NCI-H1417 treated with DMSO at 0.1 percent for 48 hours (cell line): ENCODE results near the gene STXBP5.

ENCODE experiments used
- DNase-seq: peaks from one replicate; lab custom pipeline; 2025; lab: John Stamatoyannopoulos, UW

STXBP5 gene

DNA sequence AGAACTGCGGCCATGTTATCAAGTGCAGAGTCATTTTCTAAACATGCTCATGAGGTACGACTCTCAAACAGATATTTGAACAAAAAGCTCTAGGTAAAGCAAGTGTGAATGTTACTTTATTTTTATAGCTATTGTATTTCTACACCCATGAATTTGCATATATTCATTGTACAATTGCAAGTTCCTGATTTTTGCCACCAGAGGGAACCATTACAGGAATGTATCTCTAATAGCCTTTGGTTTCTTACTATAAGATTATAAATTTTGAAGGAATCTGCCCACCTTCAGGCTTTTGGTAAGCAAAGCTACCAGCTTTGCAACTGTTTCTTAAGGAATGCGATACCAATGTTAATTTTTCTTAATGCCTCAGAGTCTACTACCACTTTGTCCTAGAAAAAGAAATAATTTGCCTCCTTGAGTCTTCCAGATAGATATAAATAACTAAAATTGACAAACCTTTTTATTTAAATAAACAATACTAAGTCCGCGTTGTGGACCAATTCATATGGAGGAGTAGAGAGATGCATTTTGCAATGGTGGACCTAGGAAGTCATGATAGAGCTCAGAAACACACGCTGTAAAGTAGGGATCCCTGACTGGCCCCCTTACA is 178.8 kb downstream of the STXBP5 start:
- no peak for DNase-seq

DNA sequence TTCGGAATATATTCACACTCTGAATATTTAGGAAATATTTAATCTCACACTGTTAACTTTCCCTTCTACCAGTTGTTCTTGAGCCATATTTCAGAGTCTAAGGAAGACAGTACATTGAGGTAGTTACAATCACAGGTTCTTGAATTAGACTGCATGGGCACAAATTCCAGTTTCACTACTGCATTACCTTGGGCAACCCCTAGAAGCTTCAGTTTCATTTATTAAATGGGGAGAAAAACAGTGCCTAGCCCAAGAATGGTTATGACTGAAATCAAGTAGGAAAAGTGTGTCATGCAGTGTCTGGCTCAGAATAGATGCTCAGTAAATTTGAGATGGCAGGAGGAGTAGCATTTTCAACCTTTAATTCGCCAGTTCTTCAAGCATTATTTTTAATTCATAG is 179.8 kb downstream of the STXBP5 start:
- DNase-seq, result no peak

DNA sequence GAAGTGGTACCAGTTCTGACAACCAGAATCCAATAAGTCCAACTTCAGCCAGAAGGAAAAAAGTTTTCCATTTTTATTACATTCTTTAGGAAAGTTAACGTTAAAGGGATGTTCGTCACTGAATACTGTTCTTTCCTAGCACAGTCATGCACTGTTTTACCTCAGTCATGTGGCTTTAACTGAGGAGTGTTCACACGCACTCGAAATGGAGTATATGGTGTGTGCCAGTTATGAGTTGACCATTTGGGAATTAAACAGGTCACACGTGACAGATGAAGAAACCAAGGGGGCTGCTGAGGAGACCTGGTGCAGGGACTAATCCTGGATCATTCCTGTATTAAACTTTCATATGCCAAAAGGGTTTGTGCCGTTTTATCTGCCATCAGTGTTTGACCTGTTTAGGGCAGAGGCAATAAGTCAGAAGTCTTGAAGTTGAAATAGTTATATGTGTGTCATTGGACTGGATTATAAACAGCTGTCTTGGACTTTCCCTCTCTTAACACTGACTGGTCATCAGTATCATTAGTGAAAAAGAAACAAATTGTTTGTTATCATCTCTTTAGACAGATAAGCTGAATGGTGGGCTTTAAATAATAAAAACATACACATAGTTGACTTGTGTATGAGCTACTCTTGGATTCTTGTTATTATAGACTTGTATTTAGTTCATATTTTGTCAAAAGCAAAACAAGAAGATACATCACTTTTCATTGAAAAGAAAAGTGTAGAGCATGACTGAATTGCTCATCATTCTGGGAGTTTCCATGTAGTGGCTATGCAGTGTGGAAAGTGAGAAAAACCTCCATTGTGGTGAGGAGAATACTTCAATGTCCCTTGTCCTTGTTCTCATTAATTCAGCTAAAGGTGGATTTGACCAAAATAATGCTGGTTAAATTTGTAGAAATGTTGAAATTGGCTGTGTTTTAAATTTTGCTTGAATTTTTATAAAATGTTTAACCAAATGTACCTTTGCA is 180.8 kb downstream of the STXBP5 start:
- DNase-seq, result no peak

DNA sequence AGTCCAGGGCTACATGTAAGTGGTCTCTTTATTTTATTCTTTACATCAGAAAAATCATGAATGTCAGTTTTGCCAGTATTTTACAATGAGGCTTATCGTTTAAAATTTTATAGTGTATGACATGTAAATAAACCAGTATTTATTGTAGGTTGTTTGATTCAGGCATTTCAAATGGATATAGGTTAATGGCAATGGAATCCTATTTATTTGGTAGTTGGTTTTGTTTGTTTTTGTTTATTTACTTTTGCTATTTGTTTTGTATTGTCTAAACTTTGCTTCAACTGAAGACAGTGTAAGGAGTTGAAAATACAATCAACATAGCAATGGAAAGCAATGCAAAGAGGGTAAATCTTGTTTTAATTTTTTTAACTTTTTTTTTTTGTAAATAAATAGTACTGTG is 185.2 kb downstream of the STXBP5 start:
- DNase-seq, result no peak

DNA sequence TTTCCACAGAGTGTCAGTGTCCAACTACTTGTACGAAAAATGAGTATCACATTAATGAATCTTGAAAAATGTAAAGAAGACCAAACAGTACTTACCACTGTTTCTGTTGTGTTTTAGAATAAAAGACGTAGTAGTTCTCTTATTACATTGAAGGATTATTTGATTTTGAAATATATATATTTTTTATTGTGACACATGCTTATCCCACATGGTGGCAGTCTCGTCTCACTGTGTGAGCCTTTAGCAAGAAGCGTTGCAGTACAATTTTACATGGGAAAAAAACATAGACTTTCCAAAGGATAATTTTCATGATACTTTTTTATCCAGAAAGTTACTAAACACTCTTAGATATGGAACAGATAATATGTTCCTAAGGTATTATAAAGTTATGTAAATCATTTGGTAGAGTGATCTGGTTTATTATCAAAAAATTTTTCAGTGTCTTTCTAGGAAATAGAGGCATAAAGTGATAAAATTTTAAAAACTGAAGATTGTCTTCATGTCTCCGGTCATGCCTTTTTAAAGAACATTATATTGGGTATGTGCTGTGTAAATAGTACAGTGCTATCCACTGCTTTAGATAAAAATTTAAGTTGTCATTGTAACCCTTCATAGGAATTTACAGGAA is 186.8 kb downstream of the STXBP5 start:
- DNase-seq, result no peak

DNA sequence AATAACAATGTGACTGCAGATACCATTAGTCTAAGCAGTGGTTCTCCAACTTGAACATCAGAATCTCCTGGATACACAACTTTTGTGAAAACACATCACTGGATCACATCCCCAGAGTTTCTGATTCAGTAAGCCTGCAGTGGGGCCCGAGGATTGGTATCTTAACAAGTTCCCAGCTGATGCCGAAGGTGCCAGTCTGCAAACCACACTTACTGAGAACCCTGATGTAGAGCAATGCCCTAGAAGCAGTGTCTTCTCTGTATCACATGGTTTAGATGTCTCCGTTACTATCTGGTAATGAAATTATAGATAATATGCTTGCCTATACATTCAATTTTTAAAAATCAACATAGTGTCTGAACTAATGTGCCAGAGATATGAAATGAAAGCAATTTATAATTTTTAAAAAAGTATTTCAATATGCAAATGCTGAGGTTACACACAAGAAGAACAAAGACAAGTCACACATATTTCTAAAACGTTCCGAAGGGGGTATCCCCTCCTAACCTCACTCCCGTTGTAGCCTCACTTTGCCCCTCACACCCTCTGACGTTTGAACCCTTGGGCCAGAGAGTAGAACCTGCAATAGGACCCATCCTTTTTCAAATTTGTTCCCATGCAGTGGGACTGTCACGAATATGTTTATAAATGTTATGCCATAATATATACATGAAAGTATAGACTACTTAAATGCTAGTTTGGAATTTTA is 188.9 kb downstream of the STXBP5 start:
- DNase-seq, result no peak

DNA sequence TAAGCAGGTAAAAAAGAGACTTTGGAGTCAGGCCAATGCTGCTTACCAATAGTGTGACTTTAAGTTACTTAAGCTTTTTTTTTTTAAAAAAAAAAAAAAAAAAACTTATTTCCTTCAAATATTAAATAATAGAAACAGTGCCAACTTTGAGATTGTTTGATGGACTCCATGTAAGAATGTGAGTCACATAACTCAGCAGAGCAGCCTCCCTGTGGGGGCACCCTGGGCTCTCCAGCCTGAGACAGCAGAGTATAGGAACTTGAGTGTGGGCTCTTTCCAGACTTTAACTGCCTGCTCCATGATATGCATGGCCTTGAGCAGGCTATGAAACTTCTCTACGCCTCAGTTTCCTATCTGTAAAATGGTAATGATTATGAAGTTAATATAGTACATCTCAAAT is 190.9 kb downstream of the STXBP5 start:
- no peak for DNase-seq

DNA sequence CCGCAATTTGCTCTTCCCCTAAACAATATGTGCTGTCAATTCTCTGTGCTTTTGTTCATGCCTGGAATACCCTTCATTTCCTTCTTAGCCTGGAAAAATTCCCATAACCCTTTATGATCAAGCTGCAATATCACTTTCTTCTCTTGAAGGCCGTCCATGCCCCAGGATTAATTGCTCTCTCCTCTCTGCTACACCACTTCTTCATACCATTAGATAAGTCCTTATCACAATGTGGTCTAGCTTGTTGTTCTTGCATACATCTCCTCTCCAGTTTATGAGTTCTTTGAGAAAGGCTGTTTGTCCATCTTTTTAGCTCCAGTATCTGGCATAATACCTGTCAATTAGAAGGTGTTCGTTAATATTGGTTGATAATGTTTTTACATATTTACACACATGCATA is 193.1 kb downstream of the STXBP5 start:
- no peak for DNase-seq

DNA sequence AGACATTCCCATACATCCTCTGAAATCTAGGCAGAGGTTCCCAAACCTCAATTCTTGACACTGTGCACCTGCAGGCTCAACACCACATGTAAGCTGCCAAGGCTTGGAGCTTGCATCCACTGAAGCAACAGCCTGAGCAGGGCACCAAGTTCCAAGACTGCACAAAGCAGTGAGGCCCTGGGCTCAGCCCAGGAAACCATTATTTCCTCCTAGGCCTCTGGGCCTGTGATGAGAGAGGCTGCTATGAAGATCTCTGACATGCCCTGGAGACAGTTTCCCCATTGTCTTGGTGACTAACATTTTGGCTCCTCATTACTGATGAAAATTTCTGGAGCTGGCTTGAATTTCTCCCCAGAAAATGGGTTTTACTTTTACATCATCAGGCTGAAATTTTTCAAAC is 196.8 kb downstream of the STXBP5 start:
- no peak for DNase-seq

DNA sequence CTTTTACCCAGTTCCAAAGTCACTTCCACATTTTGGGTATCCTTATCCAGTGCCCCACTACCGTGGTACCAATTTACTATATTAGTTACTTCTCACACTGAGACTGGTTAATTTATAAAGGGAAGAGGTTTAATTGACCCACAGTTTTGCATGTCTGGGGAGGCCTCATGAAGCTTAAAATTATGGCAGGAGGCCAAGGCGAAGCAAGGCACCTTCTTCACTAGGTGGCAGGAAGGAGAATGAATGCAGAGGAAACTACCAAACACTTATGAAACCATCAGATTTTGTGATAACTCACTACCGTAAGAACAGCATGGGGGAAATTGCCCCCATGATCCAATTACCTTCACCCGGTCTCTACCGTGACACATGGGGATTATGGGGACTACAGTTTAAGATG is 197.6 kb downstream of the STXBP5 start:
- DNase-seq, result no peak

DNA sequence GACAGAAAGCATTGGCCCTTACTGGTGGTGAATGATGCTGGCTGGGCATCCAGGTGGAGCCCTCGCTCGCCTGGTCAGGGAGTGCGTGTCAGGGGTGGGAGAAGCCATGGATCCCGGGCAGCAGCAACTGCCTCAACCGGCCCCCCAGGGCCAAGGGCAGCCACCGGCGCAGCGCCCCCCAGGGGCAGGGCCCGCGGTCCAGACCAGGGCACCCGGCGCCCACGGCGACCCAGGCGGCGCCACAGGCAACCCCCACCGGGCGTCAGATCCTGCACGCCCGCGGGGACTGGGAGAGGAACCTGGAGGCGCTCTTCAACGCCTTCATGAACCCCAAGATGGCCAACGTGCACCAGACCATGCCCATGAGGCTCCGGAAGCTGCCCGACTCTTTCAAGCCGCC is 202.6 kb downstream of the STXBP5 start:
- DNase-seq, result no peak

DNA sequence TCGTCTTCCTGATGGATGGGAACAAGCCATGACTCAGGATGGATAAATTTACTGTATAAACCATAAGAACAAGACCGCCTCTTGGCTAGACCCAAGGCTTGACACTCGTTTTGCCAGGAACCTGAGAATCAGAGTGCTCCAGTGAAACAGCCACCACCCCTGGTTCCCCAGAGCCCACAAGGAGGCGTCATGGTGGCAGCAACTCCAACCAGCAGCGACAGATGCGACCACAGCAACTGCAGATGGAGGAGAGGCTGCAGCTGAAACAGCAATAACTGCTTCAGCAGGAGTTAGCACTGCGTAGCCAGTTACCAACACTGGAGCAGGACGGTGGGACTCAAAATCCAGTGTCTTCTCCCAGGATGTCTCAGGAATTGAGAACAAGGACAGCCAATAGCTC is 203.4 kb downstream of the STXBP5 start:
- DNase-seq, result no peak

DNA sequence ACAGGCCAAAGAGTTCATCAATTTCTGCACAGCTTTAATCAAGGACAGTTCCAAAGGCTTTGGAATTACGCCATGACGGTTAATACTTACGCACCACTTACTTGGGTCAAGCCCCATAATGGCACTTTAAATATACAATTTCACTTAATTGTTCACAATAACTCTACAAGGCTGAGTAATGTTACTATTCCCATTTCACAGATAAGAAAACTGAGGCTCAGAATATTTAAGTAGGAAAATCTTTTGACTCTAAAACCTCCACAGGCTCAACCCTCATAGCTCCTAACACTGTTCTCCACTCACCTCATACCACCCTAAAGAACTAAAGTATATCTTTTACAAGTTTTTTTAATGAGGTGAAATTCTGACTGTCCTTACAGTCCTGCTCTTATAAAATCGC is 212.4 kb downstream of the STXBP5 start:
- DNase-seq, result no peak

DNA sequence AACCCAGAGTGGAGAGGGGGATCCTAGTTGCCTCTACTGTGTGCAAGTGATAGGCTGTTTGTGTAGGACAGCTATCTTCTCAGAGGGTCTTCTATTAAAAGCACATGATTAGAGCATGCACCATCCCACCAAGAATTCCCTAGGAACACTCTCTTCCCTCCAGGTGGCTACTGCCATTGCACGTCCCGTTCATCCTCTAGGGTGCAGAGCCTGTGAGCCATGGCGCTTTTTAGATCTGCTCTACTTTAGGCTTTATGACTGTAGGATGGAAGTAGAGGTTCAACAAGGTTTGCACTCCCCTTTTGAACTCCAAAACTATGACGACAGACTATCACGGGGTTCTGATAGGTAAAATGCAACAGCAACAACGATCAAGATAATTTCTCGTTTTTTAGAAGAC is 213.7 kb downstream of the STXBP5 start:
- no peak for DNase-seq

DNA sequence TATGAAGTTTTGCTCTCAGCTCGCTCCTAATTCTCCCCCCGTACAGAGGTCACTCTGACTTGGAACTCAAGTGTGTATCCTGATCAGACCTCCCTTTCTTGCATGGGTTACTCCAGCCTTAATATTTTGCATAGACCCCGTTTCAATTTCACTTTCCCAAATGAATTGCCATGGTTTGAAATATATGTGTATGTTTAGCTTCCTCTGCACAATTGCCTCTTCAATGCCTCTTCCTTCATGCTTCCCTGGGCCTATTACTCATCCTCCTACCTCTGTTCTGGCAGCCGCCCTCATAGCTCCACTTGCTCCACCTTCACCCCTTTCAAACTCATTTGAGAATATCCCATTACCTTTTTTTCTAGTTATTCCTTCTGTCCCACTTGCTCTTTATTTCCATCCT is 214.3 kb downstream of the STXBP5 start:
- DNase-seq, result no peak

DNA sequence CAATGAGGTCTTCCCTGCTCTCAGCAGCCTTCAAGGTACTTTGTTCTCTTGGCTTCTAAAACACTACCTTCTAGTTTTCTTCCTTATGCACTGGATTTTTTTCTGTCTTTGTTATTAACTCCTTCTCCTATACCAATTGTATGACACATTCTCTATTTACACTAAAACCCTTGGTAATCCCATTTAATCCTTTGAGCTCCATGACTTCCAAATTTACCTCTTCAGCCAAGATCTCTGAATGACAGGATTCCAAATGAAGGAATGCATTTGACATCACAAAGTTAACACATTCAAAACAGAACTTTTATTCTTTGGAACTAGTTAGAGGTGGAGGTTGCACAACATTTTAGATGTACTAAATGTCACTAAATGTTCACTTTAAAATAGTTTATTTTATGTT is 217.7 kb downstream of the STXBP5 start:
- DNase-seq, result no peak

DNA sequence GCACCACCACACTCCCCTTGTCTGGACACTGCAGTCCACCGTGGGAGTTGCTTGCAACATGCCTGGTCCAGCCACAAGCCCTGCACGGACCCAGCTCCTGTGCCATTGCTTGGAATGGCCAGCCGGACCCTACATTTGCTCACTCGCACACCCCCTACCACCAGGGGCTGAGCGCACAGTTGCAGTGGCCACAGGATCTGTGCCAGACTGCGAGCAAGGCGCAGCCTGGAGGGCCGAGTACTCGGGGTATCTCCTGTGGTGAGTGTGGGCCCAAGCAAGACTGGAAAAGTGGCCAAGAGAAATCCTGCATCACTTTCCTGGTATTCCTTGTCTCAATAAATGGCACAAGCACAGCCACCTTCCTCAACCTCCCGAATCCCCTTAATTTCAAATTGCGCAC is 218.9 kb downstream of the STXBP5 start:
- DNase-seq, result no peak

DNA sequence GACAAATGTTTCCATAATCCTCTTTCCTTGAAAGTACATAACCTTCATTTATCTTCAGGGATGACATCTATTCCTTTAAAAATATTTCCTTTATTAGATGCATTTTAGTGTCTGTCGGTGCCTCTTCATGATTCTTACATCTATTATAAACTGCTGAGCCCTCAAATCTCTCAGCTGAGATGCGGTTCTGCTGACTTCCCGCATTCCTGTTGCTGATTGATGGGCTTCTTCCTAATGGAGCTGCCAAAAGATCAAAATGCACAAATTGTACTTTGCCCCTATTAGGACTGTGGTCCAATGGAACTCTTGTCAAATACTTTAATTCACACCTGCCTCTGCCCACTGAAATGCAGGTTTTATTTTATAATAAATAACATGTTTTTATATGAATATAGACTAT is 225.6 kb downstream of the STXBP5 start:
- no peak for DNase-seq

DNA sequence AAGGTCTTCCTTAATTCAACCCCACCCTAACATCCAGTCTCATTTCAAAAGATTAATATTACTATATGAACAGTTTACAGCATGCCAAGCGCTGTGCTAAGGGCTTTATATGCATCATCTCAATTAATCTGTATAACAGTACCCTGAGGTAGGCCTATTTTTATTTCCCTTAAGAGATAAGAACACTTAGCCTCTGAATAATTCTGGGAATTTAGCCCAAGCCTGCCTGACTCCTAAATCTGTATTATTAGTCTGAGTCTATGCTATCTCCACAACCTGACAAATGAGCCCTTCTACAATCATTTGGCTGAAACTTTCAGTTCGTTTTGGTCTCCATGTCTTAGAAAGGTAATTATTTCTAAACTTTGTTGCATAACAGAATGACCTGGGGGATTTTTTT is 226.6 kb downstream of the STXBP5 start:
- DNase-seq, result no peak

DNA sequence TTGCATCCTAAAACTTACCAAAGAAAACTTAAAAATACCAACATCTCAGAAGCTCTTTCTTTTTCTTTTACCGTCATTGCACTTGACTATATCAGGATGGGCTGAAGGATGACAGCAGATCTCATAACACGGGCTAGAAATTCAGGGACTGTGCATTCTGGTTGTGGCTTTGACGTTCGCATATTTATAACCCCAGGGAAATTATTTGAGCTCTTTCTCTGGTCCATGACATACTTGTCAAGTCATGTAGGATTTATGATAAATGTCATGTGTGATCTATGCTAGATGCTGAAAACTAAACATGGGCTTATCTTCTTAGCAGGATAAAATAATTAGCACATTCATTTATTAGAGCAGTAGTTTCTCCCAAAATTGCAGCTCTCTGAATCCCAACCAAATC is 229.9 kb downstream of the STXBP5 start:
- no peak for DNase-seq

DNA sequence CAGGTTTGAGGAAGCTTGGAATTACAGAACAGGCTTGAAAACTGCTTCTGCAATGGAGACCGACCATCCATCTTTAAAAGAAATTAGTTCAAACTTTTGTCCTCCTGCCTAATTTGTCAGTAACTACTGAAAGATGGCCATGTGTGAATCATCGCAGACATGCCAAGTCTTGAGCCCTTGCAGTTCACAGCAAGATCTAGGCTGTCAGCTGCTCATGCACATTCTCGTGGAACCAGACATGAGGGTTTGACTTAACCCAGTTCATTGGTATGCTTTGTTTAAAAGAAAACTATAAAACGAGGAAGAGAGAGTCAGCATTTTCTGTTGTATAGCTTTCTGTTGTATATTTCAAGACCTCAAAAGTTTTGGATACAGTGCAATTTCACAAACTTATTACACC is 230.3 kb downstream of the STXBP5 start:
- DNase-seq, result no peak

DNA sequence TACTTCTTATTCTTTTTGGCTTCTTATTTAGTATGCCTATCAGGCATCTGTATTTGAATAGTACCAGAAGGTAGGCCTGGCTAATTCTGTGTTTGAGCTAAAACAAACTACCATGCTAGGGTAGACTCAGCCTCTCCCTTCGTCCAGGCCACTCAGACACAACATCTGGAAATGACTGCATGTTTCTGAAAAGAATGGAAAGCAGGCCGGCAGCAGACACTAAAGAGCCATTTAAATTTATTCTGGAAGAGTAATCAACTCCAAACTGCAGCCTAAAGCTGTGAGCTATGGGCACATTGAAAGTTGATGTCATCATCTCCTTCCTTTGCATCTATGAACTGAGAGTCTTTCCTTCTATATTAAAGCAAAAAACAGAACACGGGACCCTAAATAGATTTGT is 233.4 kb downstream of the STXBP5 start:
- no peak for DNase-seq
